Neural cell (in vitro differentiated cells): ENCODE results near the gene GPI. TPM values are rescaled to one million over a fixed set of nuclear protein-coding genes. Genes with fewer than 3 reads are reported as not detected.

Experiments
- H2AFZ ChIP-seq: fragments of 200-600, 300-800 bp; sonication (generic), shearing (Covaris generic); 2 replicates; pipeline ENCODE4 v1.6.0; 2014; ENCODE audit warnings: low read depth, mild to moderate bottlenecking, antibody characterized with exemption, low read length, moderate library complexity
- H3F3A ChIP-seq: fragments of 200-600 bp; shearing (Covaris generic); 2 replicates; pipeline ENCODE4 v1.6.1; 2016; ENCODE audit warnings: mild to moderate bottlenecking, moderate library complexity, mixed read lengths, antibody characterized with exemption, low read length; ENCODE audit not compliant: insufficient read depth, poor library complexity, severe bottlenecking
- H3K27ac ChIP-seq: fragments of 200-600, 300-800 bp; sonication (generic), shearing (Covaris generic); 2 replicates; pipeline ENCODE4 v1.5.1; 2014; ENCODE audit warnings: mild to moderate bottlenecking, low read length, moderate library complexity
- H3K27me3 ChIP-seq: fragments of 300-800, 200-600 bp; sonication (generic), shearing (Covaris generic); 2 replicates; pipeline ENCODE4 v1.6.0; 2014; ENCODE audit warnings: mild to moderate bottlenecking, low read depth, low read length, moderate library complexity; ENCODE audit not compliant: insufficient read depth
- H3K36me3 ChIP-seq: fragments of 300-800, 200-600 bp; sonication (generic), shearing (Covaris generic); 2 replicates; pipeline ENCODE4 v1.5.1; 2014; ENCODE audit warnings: mild to moderate bottlenecking, antibody characterized with exemption, low read length, moderate library complexity; ENCODE audit not compliant: insufficient read depth
- H3K4me2 ChIP-seq: fragments of 300-800, 200-600 bp; sonication (generic), shearing (Covaris generic); 2 replicates; pipeline ENCODE4 v1.6.0; 2014; ENCODE audit warnings: mild to moderate bottlenecking, low read length
- H3K4me3 ChIP-seq: fragments of 300-800, 200-600 bp; sonication (generic), shearing (Covaris generic); 2 replicates; pipeline ENCODE4 v1.5.1; 2014; ENCODE audit warnings: mild to moderate bottlenecking, low read length, moderate library complexity
- H3K79me2 ChIP-seq: fragments of 200-600 bp; shearing (Covaris generic); replicated peaks from 2 replicates; pipeline ENCODE4 v1.6.0; 2014; ENCODE audit warnings: mild to moderate bottlenecking, low read length, moderate library complexity; ENCODE audit not compliant: insufficient read depth
- H3K9ac ChIP-seq: fragments of 300-800, 200-600 bp; sonication (generic), shearing (Covaris generic); 2 replicates; pipeline ENCODE4 v1.6.1; 2016; ENCODE audit warnings: mild to moderate bottlenecking, low read length, mixed read lengths
- H3K9me2 ChIP-seq: fragments of 200-600 bp; shearing (Covaris generic); 2 replicates; pipeline ENCODE4 v1.6.1; 2016; ENCODE audit warnings: mild to moderate bottlenecking, low read length, mixed read lengths; ENCODE audit not compliant: insufficient read depth
- H3K9me3 ChIP-seq: fragments of 200-600, 300-800 bp; sonication (generic), shearing (Covaris generic); 2 replicates; pipeline ENCODE4 v1.6.1; 2016; ENCODE audit warnings: mild to moderate bottlenecking, mixed run types, low read length, moderate library complexity, mixed read lengths
- H4K20me1 ChIP-seq: fragments of 200-600 bp; shearing (Covaris generic); 2 replicates; pipeline ENCODE4 v1.6.1; 2016; ENCODE audit warnings: mild to moderate bottlenecking, mixed run types; ENCODE audit not compliant: insufficient read depth
- EP300 ChIP-seq: fragments of 450-650 bp; conservative IDR thresholded peaks from 2 replicates; pipeline ENCODE4 v1.6.1; 2014; ENCODE audit warnings: antibody characterized with exemption, mild to moderate bottlenecking, moderate library complexity; ENCODE audit not compliant: poor library complexity, severe bottlenecking
- EZH2 ChIP-seq: fragments of 200-600, 300-800 bp; shearing (Covaris generic), sonication (generic); IDR thresholded peaks from 2 replicates; pipeline ENCODE4 v1.6.1; 2014; ENCODE audit warnings: antibody characterized with exemption, low read length, borderline replicate concordance, mild to moderate bottlenecking; ENCODE audit not compliant: insufficient read depth, poor library complexity, severe bottlenecking
- MXI1 ChIP-seq: fragments of 450-650 bp; conservative IDR thresholded peaks from 2 replicates; pipeline ENCODE4 v1.6.1; 2014; ENCODE audit warnings: antibody characterized with exemption, mild to moderate bottlenecking; ENCODE audit not compliant: poor library complexity, severe bottlenecking
- RAD21 ChIP-seq: fragments of 450-650 bp; conservative IDR thresholded peaks from 2 replicates; pipeline ENCODE4 v1.6.1; 2014; ENCODE audit warnings: antibody characterized with exemption, mild to moderate bottlenecking, moderate library complexity
- SMC3 ChIP-seq: fragments of 450-650 bp; conservative IDR thresholded peaks from 2 replicates; pipeline ENCODE4 v1.6.1; 2014; ENCODE audit warnings: antibody characterized with exemption, mild to moderate bottlenecking, moderate library complexity; ENCODE audit not compliant: poor library complexity
- polyA plus RNA-seq: library from polyadenylated mRNA; depleted of rRNA; stranded (reverse); fragments of >200 nt; gene quantifications from 2 replicates; pipeline ENCODE4 v1.2.3, GENCODE V29; 2014
- TF ChIP-seq, protein P1 (sequence below): fragments of 450-650 bp; IDR thresholded peaks from 2 replicates; pipeline ENCODE4 v1.5.1; 2014; ENCODE audit warnings: antibody characterized with exemption, mild to moderate bottlenecking, moderate library complexity; ENCODE audit not compliant: poor library complexity, severe bottlenecking

GPI gene
- polyA plus RNA-seq, 1 donor from 2014 or later = 113 TPM

- Histone ChIP-seq H3K79me2 (peaks cover 56% of the 10 kb centered on the region), H3K9me2 (no peaks in the 10 kb centered on the region)
Measured at GRCh38 chr19:34428549-34429285, 63.7 kb downstream of the GPI start.

GRCh38 chr19:34429553-34429952, 64.6 kb downstream of the GPI start:
- peak overlapping the region; percentile 80 for H3K4me3 ChIP-seq
- no peaks in the 10 kb centered on the region for H3K9me3 ChIP-seq
- H2AFZ ChIP-seq = no peak overlapping the region
- no peaks in the 10 kb centered on the region for H3K9me2 ChIP-seq
- TF ChIP-seq EP300 (no peak), RAD21 (no peak), SMC3 (no peak), EZH2 (no peak)
- H4K20me1 ChIP-seq = peaks cover 7% of the 10 kb centered on the region
- H3K79me2 ChIP-seq = peaks cover 64% of the 10 kb centered on the region
- peak overlapping the region; percentile 85 for H3K9ac ChIP-seq
- H3K4me2 ChIP-seq = peak overlapping the region; percentile 97
- H3K27ac ChIP-seq = no peak overlapping the region
- no peaks in the 10 kb centered on the region for H3K27me3 ChIP-seq
- peaks cover 5% of the 10 kb centered on the region for H3K36me3 ChIP-seq
- H3F3A ChIP-seq = no peaks in the 10 kb centered on the region

More at GRCh38 chr19:34428549-34429285, 63.7 kb downstream of the GPI start:
- Histone ChIP-seq H2AFZ (peak overlapping the region; percentile 19), H3K27me3 (no peaks in the 10 kb centered on the region), H3K4me2 (peak overlapping the region; percentile 97), H4K20me1 (peaks cover 7% of the 10 kb centered on the region), H3K9me3 (no peaks in the 10 kb centered on the region), H3K36me3 (no peaks in the 10 kb centered on the region), H3K27ac (peak overlapping the region; percentile 80), H3K9ac (peak overlapping the region; percentile 85), H3F3A (no peaks in the 10 kb centered on the region), H3K4me3 (peak overlapping the region; percentile 80)
- TF ChIP-seq EZH2 = no peak
- TF ChIP-seq MXI1 = peak; percentile 19

GRCh38 chr19:34430738-34431625, 66.0 kb downstream of the GPI start:
- no peaks in the 10 kb centered on the region for H3K9me3 ChIP-seq
- peak overlapping the region; percentile 80 for H3K4me3 ChIP-seq
- TF ChIP-seq MXI1 = no peak
- TF ChIP-seq, protein P1, sequence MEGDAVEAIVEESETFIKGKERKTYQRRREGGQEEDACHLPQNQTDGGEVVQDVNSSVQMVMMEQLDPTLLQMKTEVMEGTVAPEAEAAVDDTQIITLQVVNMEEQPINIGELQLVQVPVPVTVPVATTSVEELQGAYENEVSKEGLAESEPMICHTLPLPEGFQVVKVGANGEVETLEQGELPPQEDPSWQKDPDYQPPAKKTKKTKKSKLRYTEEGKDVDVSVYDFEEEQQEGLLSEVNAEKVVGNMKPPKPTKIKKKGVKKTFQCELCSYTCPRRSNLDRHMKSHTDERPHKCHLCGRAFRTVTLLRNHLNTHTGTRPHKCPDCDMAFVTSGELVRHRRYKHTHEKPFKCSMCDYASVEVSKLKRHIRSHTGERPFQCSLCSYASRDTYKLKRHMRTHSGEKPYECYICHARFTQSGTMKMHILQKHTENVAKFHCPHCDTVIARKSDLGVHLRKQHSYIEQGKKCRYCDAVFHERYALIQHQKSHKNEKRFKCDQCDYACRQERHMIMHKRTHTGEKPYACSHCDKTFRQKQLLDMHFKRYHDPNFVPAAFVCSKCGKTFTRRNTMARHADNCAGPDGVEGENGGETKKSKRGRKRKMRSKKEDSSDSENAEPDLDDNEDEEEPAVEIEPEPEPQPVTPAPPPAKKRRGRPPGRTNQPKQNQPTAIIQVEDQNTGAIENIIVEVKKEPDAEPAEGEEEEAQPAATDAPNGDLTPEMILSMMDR = peak; percentile 47
- TF ChIP-seq RAD21 = no peak
- H3K79me2 ChIP-seq = peaks cover 73% of the 10 kb centered on the region
- H3F3A ChIP-seq = no peaks in the 10 kb centered on the region
- peaks cover 7% of the 10 kb centered on the region for H3K36me3 ChIP-seq
- peak overlapping the region; percentile 21 for H3K4me2 ChIP-seq
- H3K9ac ChIP-seq = no peak overlapping the region
- H3K27me3 ChIP-seq = no peaks in the 10 kb centered on the region
- H2AFZ ChIP-seq = no peak overlapping the region
- no peaks in the 10 kb centered on the region for H3K9me2 ChIP-seq
- peaks cover 7% of the 10 kb centered on the region for H4K20me1 ChIP-seq
- H3K27ac ChIP-seq = no peak overlapping the region
